Amygdala (tissue), 56 donors: Measurements from ENCODE around the gene BTNL2.

Source experiments
- DNase-seq, 56 donors: peaks; one replicate each; lab custom pipeline; 2025; lab: John Stamatoyannopoulos, UW

The BTNL2 gene

DNA sequence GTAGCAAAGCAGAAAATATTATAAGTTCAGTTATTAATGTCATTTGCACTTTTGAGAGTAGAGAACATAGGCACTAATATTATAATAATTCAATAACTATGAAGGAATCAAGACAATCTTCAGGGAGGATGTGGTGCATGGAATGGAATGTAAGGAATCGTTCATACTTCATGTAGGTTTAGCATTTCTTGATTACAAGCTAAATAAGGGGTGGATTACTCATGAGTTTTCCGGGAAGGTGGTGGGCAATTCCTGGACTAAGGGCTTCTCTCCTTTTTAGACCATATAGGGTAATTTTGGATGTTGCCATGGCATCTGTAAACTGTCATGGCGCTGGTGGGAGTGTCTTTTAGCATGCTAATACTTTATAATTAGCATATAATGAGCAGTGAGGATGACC is 9.1 kb upstream of the BTNL2 start:
- no peak for DNase-seq

DNA sequence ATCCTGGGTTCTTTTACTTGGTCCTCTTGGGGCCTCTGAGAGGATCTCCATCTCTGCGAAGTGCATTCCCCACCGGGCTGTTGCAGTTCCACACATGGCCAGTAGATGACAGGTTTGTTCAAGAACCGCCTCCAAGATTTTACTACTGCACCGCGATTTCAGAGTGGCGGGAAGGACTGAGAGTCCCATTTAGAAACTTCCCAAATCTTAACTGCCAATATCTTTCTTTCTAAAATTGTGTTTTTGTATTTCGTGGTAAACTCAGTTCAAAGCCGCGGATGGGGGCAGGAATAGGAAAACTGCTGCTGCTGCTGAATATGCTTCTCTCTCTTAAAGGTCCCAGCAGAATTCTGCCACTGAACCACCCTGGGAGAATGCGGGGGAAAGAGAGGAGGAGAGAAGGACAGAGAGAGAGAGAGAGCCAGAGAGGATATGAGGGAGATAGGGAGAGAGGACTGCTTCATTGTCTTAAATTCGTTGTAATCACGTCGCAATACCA is 8.6 kb upstream of the BTNL2 start:
- peak in 42 of 56 donors; percentile 1 to 75 (median 22) for DNase-seq

DNA sequence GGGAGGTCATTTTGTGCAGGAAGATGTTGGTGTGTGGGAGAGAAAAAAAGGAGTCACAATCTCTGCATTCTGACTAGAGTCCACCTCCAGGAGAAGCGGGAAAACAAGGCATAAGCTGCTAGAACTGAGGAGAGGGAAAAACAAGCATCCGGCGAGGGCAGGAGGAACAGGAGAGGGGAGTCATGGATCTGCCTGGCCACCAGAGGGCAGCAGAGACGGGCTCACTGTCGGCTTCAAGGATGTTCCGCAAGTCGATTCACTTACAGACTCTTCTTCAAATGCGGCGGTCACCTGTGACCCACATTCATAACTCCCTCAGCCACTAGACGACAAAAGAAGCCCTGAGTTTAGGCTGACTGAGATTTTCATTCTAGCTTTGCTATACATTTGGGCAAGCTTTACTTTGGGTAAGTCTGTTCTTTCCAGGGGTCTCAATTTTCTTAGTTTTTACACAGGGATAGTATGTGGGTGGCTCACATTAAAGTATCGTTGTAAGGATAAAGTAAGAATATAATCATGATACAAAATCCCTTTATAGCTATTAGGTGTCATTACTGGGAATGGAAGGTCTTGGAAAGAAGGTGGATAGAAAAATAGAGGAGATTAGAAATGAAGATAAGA is 6.6 kb upstream of the BTNL2 start:
- peak in 51 of 56 donors; percentile 6 to 80 (median 33) for DNase-seq

DNA sequence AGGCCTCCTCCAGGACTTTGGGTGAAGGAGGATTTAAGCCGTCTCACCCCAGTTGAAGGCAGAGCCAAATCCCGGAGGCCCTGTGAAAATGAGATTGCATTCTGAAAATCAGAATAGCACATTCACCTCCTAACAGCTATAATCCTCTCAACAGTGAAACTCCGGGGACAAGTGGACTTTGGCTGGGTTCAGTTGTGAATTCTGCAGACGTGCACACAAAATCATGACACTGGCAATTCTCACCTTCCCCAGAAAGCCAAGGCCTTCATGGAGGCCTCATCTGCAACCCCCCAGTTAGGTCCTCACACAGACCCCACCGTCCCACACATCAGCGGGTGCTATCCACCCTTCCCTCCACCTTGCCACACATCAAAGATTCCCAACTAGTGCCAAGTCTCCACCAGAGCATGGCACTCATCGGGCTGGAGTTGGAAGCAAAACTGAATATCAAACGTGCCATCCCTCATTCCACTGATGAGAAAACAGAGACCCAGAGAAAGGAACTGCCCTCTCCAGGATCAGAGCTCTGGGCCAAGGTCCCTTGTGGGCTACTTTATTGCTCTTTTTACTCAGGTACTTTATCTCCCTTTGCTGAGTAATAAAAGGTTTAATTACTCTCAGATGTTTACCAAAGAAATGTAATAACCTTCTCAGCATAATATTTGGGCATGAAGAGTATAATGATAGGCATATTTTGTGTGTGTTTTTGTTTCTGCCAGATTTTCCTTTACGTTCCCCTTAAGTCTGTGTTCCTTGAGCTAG is 4.8 kb upstream of the BTNL2 start:
- no peak for DNase-seq

DNA sequence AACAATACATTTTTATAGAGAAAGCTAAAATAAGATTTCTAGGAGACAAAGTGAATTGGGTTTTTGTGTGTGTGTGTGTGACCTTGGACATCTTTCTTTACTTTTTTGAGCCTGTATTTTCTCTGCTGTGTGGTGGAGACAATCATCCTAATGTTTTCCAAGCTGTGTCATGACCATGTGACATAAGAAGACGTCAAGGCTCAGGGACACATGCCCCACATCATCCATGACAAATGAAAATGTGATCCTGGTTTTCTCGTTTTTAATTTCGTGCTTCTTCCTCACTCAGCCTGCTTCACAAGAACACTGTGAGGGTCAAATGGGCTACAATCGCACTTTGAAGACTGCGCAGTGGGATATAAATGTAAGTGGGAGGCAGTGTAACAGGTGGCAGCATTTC is 3.9 kb upstream of the BTNL2 start:
- no peak for DNase-seq

DNA sequence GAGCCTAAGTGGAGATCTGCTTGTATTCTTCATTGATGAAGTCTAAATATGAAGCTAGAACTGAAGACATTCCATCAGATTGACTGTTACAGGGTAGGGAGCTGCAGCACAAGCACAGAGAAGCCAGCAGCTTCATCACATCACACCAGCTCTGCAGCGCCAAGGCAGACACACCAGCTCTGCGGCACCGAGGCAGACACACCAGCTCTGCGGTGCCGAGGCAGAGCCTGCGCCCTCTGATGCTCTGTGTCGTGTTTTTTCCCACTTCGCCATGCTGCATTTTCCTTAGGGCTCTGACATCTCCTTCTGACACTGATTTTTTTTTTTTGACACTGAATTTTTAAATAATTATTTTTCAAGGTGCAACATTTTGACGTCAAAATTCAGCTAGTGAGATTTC is 784 bp downstream of the BTNL2 start:
- no peak for DNase-seq

DNA sequence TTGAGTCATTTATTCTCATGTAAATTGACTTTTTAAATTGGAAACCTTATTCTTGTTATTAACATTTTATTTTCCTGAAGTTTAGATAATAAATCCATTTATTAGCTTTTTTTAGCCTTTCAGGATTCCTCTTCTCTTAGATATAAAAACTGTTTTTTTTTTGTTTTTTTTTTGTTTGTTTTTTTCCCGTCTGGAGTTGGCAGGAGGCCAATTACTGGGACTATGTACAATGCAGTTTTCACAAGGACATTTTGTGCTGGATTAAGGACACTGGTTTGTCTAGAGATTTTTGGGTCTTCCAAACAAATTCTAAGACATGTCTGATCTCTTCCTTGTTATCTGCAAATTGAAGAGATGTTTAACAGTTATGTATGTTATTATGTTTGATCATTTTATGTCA is 1.3 kb downstream of the BTNL2 start:
- no peak for DNase-seq

DNA sequence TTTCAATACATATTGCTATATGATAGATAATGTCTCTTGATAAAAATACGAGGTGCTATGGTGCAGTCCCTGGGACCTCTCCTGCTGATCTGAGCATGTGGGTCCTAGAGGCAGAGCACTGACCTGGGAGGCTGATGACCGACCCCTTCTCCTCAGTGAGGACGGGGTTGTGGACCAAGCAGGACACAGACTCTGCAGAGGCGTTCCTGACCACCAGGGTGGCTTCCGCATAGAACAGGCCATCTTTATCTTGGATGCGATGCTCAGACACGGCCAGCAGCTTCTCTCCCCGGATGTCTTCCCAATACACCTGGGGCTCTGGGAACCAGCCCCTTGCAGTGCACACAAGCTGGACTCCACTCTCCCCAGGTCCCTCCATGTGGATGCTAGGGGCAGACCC is 4.2 kb downstream of the BTNL2 start:
- DNase-seq: no peak

DNA sequence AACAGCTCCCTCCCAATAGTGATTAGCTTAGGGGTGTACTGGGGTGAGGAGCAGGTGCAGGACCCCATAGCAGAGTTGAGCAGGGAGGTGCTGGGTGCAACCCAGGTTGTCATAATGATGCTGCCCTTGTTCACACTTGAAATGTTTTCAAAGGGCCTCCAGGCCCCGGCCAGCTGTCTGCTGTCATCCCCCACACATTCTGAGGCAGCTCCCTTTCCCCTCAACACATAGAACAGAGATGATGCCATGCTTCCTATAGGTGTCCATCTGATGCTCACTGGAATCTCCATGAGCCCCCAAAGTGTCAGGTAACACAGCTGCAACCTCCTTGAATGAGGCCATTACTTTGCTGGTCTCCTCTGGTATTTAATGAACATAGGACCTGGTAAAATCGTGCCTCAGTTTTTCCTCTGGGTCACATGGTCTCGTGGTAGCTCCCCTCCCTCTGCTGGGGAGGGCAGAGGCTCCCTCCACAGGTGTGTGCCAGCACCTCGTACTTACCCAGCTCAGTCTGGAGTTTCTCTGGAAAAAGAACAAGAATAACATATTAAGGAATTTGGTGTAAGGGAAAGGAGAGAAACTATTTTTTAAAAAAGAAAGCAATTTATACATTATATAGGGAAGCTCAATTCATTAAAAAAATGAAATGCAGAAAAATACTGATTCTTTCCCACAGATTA is 5.6 kb downstream of the BTNL2 start:
- no peak for DNase-seq

DNA sequence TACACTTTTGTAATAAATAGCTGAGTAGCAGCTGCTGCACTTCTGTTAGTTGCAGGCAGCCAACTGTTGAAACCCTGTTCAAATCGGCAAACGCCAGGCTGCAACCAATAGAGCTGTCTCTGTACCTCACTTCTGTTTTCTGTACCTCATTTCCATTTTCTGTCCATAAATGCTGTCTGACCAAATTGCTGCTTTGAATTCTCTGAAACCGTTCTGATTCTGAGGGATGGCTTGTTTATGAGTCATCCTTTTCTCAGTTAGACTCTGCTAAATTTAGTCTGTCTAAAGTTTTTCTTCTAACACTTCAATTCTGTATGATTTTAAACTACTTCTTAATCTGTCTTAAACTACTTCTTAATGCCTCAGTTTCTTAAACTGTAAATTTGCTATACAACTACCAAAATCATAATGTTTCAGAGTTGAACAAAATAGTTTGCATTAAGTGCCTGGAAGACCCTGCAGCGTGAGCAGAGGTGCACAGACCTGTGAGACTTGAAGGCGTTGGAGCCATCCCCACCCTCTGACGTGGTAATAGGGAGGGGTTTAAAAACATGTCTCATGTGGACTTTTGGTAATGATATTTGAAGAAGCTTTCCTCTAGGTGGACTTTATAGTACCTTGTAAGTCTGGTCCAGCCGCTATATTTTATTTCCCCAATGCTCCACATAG is 9.6 kb downstream of the BTNL2 start:
- DNase-seq: no peak

DNA sequence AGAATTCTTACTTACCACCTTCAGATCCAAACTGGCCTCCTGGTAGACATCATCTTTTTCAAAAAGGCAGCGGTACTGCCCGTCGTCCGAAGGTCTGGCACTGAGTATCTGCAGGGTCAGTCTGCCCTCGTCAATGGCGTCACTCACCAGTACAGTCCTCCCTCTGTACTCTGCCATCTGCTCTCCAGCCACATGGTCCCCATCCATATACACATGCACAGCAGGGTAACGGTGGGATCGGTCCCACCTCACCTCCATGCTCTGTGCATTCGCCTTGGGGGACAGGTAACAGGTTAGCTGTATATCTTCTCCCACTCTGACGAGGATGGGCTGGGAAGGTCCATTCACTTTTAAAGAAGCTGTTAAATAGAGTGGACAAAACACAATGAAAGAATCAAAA is 11.0 kb downstream of the BTNL2 start:
- no peak for DNase-seq

DNA sequence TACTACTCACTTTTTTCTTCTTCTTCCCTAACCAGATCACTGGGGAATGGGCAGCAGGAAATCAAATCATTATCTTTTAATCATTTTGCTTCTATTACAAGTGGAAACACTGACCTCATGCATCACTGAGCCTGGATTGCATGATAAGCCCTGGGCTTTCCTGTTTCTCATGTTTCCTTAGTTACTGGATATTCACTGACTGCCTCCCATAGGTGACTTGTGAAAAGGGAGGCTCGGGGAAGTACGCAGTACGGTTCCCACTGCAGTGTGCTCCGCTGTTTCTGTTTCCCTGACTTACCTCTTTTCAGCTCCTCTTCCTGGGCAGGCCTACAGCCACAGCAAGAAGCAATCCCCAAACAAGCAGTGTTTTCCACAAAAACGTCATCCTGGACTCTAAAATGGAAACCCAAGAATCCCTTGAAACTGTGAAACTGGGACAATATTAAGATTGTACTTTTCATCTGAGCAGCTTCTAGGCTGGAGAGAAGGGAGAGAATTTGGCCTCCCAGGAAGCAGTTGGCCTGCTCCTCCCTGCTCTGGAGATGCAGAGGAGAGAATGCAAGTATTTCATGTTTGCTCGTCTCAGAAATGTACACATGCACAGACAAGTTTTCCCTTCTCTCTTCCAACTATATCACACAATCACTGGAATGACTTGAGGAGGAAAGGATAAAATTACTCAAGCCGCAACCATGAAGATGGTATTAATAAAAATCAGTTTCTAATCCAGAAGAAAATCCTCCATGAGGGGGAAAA is 13.1 kb downstream of the BTNL2 start:
- no peak for DNase-seq

DNA sequence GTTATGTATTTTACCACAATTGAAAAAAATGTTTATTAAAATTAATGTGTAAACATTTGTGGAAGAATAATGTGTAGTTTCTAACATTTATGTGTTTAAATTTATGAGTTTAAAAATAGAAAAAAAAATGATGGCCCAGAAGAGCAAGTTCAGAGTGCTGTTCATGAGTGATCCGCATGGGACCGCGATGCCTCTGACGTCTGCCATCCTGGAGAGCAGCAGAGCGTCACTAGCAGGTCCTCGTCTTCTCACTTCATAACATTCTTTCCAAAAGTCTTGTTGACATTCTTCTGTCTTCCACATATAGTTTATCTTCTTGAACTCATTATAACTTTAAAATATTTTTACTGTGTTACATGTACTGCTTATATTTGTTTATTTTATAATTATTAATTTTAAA is 15.5 kb downstream of the BTNL2 start:
- DNase-seq: no peak

DNA sequence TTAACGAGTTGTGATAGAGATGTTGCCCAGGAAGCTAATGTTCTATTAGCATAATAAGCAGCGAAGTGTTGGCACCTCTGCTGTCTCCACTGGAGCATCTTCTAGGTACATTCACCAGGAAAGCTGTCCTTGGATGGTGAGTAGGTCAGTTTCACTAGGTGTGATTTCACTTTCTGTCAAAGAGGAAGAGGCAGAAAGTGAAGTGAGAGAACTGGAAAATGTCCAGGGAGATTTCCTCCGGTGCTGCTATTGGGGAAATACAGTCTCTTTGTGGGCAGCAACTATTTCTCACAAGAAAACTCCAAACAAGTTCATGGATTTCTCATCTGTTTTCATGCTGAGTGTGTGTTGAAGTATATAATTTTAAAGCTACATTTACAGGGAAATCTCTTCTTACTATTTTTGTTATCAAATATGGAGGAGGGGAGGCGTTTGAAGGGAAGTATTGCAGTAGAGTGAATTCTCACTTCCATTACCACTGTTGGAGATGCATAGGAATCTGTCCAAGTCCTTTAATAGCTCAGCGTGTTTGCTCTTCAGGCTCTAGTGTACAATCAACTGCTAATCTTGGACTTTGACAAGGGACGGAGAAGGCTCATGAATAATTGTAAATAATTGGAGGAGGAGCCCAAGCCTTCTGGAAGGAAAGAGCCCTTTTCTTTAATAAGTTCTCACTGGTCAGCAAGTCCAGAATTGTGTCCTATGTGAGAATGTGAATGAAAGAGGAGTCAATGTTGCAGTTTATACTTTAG is 19.2 kb downstream of the BTNL2 start:
- no peak for DNase-seq

DNA sequence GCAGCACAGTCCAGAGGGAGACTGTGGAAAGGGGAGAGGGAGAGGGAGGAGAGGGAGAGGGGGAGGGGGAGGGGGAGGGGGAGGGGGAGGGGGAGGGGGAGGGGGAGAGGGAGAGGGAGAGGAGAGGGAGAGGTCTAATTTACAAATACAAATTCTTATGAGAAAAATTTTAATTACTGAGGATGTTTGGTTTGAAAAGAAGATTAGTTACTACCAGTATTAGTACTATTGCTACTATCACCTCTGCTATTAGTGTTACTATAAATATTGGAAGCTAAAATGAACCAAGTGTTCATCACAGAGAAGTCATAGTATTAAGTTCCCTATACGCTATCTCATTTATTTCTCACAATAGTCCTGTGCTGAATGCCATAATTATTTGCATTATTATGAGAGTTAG is 20.9 kb downstream of the BTNL2 start:
- DNase-seq: no peak

DNA sequence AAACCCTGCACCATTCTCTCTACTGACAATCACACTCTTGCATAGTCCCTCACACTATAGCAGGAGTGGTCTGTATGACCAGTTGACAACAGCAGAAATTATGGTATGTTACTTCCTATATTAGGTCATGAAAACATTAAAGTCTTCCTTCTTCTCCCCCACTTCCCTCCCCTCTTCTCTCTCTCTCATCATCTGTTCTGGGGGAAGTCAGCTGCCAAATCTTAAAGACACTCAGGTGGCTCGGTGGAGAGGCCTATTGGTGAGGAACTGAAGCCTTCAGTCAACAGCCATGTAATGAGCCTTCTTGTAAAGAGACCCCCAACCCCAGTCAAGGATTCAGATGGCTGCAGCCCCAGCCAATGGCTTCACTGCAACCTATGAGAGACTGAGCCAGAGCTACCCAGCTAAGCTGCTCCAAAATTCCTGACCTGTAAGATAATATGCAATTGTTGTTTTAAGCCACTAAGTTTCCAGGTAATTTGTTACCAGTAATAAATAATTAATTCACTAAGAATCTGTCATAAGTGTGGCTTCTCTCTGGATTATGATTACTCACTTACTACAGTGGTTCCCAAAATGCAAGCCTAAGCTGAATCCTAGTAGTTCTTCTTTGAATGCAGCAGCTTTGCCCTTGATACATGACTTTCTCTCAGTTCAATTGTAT is 24.1 kb downstream of the BTNL2 start:
- no peak for DNase-seq

DNA sequence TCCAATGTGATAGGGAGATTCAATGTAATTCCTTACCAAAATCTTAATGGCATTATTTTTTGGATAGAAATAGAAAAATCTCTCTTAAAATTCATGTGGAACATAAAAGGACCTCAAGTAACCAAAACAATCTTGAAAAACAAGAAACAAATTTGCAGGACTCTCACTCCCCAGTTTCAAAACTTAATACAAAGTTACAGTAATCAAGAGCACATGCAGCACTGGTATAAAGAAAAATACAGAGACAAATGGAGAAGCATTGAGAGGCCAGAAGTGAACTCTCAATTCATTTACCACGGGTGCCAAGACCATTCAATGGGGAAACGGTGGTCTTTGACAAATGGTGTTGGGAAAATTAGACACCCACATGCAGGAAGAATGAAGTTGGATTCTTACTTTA is 27.4 kb downstream of the BTNL2 start:
- DNase-seq: no peak

DNA sequence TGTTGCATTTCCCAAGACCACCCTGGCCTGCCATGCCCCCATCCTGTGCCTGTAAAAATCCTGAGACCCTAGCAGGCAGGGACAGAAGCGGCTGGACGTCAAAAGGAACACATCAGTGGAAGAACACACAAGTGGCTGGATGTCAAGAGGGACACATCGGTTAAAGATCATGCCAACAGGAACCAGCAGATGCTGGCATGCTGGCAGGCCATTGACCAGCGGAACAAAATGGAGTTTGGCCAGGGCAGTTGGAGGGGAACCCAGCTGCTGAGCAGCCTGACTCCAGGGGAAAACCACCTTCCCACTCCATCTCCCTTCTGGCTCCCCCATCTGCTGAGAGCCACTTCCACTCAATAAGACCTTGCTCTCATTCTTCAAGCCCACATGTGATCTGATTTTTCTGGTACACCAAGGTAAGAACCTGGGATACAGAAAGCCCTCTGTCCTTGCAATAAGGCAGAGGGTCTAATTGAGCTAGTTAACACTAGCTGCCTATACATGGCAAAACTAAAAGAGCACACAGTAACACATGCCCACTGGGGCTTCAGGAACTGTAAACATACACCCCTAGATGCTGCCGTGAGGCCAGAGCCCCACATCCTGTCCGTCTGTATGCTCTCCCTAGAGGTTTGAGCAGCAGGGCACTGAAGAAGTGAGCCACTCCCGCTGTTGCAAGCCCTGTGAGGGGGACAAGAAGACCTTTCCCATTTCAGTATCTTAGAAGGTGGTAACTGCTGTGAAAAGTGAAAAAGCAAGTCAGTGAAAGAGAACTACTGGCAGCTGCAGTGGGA is 31.0 kb downstream of the BTNL2 start:
- no peak for DNase-seq
